Fibroblast of peridontal ligament (primary cell): Measurements from ENCODE around the gene MINDY2.

ENCODE experiments used
- DNase-seq: peaks from one replicate; pipeline ENCODE4 v3.0.0-alpha.2; 2010; ENCODE audit errors: extremely low read depth

Gene MINDY2, protein sequence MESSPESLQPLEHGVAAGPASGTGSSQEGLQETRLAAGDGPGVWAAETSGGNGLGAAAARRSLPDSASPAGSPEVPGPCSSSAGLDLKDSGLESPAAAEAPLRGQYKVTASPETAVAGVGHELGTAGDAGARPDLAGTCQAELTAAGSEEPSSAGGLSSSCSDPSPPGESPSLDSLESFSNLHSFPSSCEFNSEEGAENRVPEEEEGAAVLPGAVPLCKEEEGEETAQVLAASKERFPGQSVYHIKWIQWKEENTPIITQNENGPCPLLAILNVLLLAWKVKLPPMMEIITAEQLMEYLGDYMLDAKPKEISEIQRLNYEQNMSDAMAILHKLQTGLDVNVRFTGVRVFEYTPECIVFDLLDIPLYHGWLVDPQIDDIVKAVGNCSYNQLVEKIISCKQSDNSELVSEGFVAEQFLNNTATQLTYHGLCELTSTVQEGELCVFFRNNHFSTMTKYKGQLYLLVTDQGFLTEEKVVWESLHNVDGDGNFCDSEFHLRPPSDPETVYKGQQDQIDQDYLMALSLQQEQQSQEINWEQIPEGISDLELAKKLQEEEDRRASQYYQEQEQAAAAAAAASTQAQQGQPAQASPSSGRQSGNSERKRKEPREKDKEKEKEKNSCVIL

DNA sequence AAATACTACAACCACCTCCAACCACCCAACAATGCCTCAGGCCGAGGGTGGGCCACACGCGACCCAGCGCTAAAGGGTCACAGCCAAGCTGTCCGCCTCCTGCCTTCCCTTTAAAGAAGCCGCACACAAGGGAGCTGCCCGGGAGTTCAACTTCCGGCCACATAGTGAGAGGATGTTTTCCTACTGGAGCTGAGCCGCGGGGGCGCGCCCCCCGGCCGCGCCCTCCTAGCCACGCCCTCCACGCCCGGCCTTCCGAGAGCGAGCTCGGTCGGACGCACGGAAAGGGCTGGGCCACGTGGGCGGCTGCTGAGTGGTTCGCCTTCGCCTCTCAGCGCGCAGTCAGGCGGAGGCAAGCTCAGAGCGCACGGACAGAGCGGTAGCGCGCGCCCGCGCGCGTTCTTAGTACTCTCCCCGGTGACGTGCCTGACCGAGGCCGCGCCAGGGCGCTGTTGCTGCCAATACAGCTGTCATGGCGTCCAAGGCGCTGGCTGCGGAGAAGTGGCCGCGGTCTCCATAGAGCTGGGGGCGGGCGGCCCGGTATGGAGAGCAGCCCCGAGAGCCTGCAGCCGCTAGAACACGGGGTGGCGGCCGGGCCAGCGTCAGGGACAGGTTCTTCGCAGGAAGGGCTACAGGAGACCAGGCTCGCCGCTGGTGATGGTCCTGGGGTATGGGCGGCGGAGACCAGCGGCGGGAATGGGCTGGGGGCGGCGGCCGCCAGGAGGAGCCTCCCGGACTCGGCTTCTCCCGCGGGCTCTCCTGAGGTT lies at the start of gene MINDY2:
Gene MINDY2 (plus strand): TSS at position 446 of the 764 bp plus-strand sequence. CDS start 94 bp downstream, at position 540.
- DNase-seq: peak; percentile 98

DNA sequence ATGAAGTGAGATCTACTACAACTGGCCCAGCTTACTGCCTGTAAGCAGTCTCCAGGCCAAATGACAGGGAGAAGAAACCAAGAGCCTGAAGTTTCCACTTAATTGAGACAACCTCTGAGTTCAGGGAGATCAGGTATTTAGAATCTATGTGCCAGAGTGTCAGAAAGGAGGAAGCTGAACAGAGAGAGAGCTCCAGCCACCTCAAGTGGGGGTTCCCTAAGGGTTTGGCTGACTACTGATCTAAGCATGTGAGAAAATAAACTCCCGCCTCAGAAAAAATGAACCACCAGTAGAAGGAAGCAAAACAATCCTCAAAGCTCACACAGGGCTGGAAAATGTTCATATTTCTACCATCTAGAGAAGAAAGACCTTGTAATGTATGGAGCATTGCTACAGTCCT lies 46.6 kb upstream of the MINDY2 start:
- DNase-seq: peak; percentile 69

GRCh38 chr15:58726867-58727266 lies 44.2 kb upstream of the MINDY2 start:
- no peak for DNase-seq

- DNase-seq: peak; percentile 69
These were observed 39.2 kb upstream of the MINDY2 start for GRCh38 chr15:58731756-58732535.

DNA sequence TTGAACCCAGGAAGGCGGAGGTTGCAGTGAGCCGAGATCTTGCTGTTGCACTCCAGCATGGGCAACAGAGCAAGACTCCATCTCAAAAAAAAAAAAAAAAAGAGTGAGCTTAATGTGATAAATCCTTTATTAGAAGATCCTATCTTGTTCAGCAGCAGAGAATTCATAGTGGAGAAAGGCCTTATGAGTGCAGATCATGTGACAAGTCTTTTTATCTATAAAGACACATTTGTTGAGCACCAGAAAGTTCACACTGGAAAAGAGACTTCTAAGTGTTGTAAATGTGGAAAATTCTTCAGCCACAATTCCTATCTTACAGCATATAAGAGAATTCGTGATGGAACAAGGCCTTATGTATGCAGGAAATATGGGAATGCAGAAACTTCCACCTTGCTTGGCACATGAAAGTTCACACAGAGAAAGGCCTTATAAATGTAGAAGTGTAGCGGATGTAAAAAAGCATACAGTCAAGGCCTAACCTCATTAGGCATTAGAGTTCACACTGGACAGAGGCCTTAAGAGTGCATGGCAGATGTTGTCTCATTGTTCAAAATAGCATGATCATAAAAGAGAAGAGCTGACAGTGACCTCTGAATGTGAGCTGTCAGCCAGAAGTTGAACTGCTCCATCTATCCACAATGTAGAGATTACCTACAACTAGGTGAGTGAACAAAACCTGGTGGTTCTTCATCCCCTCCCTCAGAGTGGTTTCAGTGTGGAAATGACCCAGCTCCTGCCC lies 38.3 kb upstream of the MINDY2 start:
- no peak for DNase-seq

DNA sequence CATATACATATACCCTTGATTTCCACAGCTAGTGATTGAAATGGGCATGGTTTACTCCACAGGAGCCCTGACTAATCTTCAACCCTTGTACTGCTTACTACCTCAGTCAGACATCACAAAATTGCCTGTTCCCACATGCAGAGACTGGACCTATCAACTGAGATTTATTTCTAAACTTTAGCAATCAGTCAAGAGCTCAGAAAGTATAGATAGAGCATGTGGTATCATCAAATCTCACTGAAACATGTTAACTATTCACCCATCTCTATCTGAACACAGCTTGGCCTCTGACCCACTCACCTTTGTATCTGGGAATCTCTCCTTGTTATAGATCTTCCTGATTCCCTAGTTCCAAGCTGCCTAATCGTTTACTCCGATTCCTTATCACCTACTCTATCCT lies 36.2 kb upstream of the MINDY2 start:
- no peak for DNase-seq

- DNase-seq: no peak
These were observed 35.0 kb upstream of the MINDY2 start for GRCh38 chr15:58736018-58736643.

- DNase-seq: no peak
These were observed 33.8 kb upstream of the MINDY2 start for GRCh38 chr15:58737298-58737697.

DNA sequence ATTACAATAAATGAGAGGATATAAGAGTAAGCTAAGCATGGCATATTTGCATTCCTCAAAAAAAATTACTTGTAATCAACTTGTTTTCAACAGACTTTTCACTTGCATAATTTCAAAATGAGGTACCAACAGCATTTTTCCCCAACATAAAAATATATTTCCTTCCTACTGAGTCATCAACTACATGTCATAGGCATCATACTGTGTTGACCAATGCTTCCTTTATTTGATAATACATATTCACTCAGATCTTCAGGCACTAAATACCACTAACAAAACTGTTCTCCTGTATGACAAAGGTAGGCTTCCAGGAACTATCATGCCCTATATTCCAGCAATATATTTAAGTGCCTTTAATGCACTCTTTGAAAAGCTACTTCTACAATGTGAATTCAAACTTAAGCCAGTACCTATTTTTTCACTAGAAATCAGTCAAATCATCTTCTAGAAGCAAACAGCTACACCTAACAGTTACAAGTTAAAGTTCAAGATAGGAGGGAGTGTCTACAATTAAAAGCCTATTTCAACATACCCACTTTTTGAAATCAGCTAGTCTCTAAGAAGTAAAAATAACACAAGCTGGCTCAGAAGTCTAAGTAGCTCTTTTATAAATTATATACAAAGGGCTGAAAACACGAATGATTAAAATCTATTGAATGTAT lies 32.9 kb upstream of the MINDY2 start:
- DNase-seq: peak; percentile 48

DNA sequence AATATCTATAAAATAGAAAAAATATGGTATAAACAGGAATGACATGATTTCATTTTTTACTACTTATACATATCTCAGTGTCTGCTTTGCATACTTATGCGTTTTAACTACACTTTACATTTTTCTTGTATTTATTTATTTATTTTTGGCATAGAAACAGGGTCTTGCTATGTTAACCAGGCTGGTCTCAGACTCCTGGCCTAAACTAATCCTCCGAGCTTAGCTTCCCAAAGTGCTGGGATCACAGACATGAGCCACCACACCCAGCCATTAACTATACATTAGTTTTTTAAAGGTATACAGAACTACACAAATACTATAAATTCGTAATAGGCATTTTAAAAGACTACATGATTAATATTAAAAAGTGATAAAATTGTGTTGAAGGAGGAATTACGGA lies 30.7 kb upstream of the MINDY2 start:
- DNase-seq: no peak

- DNase-seq: no peak
These were observed 30.1 kb upstream of the MINDY2 start for GRCh38 chr15:58741032-58741431.

GRCh38 chr15:58742022-58742813 lies 28.9 kb upstream of the MINDY2 start:
- peak; percentile 29 for DNase-seq

DNA sequence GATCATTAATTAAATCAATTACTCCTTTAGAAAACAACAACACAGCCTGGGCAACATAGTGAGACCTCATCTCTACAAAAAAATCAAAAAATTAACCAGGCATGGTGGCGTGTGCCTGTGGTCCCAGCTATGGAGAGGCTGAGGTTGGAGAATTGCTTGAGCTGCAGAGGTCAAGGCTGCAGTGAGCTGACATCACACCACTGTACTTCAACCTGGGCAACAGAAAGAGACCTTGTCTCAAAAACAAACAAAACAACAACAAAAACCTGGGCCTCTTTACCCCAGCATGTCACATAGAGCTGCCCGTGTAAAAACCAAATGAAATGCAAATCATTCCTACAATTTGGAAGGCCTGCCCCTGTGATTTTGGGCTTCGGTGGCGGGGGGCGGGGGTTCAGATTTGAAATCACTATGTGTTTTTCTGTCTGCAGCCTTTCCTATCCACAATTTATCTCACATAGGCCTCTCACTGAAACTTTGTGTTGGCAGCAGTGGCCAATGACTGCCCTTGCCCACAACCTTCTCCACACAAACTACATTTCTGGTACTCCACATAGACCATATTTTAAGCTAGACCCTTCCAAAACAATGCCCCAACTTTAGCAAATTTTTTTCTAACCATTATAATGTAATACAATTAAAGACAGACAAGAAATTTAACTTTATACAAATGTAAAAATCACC lies 28.1 kb upstream of the MINDY2 start:
- no peak for DNase-seq

- DNase-seq: no peak
These were observed 24.9 kb upstream of the MINDY2 start for GRCh38 chr15:58746174-58746573.

GRCh38 chr15:58748040-58748851 lies 22.9 kb upstream of the MINDY2 start:
- DNase-seq: no peak

GRCh38 chr15:58748852-58749531 lies 22.1 kb upstream of the MINDY2 start:
- DNase-seq: no peak
